Measurements from ENCODE around the gene RPGRIP1. TPM values are rescaled to one million over a fixed set of nuclear protein-coding genes. Genes with fewer than 3 reads are reported as not detected.

RPGRIP1 gene
- total and polyA plus RNA-seq, 9 of the 15 experiments (the other 6 are each of a cell fraction or from before 2014, with no cell fraction given) = 0.47 to 0.95 (median 0.65) TPM; not detected in 1

- no peak overlapping the region for H2AFZ ChIP-seq (ENCODE audit: low read depth, low read length)
- intact Hi-C loops (cut with micrococcal nuclease) = no loop called here
- BruUV-seq (replicated peaks) = no TSS peak
Observed at GRCh38 chr14:21240417-21240816, 39.5 kb upstream of the RPGRIP1 start.

More at GRCh38 chr14:21240417-21240816, 39.5 kb upstream of the RPGRIP1 start:
- Histone ChIP-seq H3K36me3 (ENCODE audit: control insufficient read depth, insufficient read depth, low read length) (peaks cover 97% of the 10 kb centered on the region), H3K4me2 (ENCODE audit: insufficient read depth, low read length) (no peak overlapping the region), H3K4me1 (replicated peaks in 1 of 2; ENCODE audit: control insufficient read depth in 2 of 2, insufficient read depth in 2 of 2, low read length in 2 of 2) (peaks cover 0 to 2% of the 10 kb centered on the region in 2 experiments; a peak in 1 of 5 replicates), H3K9me3 (replicated peaks; ENCODE audit: control insufficient read depth, insufficient read depth, low read depth, low read length) (no peaks in the 10 kb centered on the region), H3K27me3 (ENCODE audit: control insufficient read depth in 2 of 2, insufficient read depth in 2 of 2, low read length in 2 of 2) (no peaks in the 10 kb centered on the region), H3K27ac (ENCODE audit: extremely low read depth, low read depth, low read length) (no peak overlapping the region), H3K9me1 (ENCODE audit: control insufficient read depth, insufficient read depth, low read length) (no peaks in the 10 kb centered on the region), H4K20me1 (replicated peaks; ENCODE audit: control insufficient read depth, insufficient read depth, low read length) (peaks cover 28% of the 10 kb centered on the region), H3K9ac (ENCODE audit: insufficient read depth in 1 of 2, low read depth in 2 of 2, low read length in 2 of 2) (no peak overlapping the region), H3K79me2 (ENCODE audit: control insufficient read depth, insufficient read depth, low read length) (peaks cover 100% of the 10 kb centered on the region), H3K4me3 (no peak overlapping the region)
- FAIRE-seq = no peak
- in situ Hi-C loops (cut with MboI) = no loop called here
- ChIA-PET POLR2A (interaction anchor here (1.0 to 1.3 kb wide), 2 partner anchors 15 to 144 kb away, joined by 3 to 5 read pairs; partner anchors contain the start of gene SUPT16H), CTCF (ENCODE audit: low intra/inter-chr PET ratio) (no interaction called here)
- no peak for DNase-seq (ENCODE audit: extremely low read depth in 1 of 4, low spot score in 3 of 4)
- TF ChIP-seq ZNF644 (tag; IDR thresholded peaks at IDR 0.05; ENCODE audit: low read depth) (no peak), POLR2G (IDR thresholded peaks at IDR 0.05; ENCODE audit: low read depth, low read length) (0 out of 2 replicates have a peak, but pooled peaks have one; percentile 10), SP2 (IDR thresholded peaks at IDR 0.05; ENCODE audit: extremely low read depth, low read depth, low read length, poor library complexity, severe bottlenecking) (no peak), DDX20 (tag; IDR thresholded peaks at IDR 0.05; ENCODE audit: low read depth) (no peak), ELK1 (CRISPR knock-in tag; IDR thresholded peaks at IDR 0.05) (no peak)
- no peak for ATAC-seq
- 75% methylated on average over 2 of the region's 2 CpGs for WGBS (ENCODE audit: insufficient coverage, low coverage, missing lambda C conversion rate)
